ENCODE measurements around the gene FAM162B. TPM values are rescaled to one million over a fixed set of nuclear protein-coding genes. Genes with fewer than 3 reads are reported as not detected.

Gene FAM162B
- total RNA-seq = 1 to 10 TPM; 1.4 to 4.8 TPM

GRCh38 chr6:116764961-116765841, at the start of gene FAM162B:
Gene FAM162B, minus strand, starts transcription at chr6:116765719. Its CDS starts 143 bp downstream, at chr6:116765576.
- peaks cover 0 to 8% of the 10 kb centered on the region in 2 donors for H3K27me3 ChIP-seq
- H3K27ac ChIP-seq = peak within 1 kb of the TSS in 1 of 2 donors; percentile 54
- peak within 1 kb of the TSS; percentile 35 to 56 for H3K4me3 ChIP-seq
- no peaks in the 10 kb centered on the region for H3K36me3 ChIP-seq
- no peak for DNase-seq (ENCODE audit: low spot score)
- H3K9me3 ChIP-seq = no peaks in the 10 kb centered on the region
- no peak for TF ChIP-seq CTCF (IDR thresholded peaks at IDR 0.05)
- peaks cover 0 to 17% of the 10 kb centered on the region in 2 donors for H3K4me1 ChIP-seq

GRCh38 chr6:116812051-116812650, 46.6 kb upstream of the FAM162B start:
- no peak for DNase-seq (ENCODE audit: low spot score)
- no peak overlapping the region for H3K27ac ChIP-seq
- no peaks in the 10 kb centered on the region for H3K36me3 ChIP-seq
- H3K4me3 ChIP-seq = no peak overlapping the region
- no peaks in the 10 kb centered on the region for H3K4me1 ChIP-seq
- TF ChIP-seq CTCF (IDR thresholded peaks at IDR 0.05) = no peak
- no peaks in the 10 kb centered on the region for H3K27me3 ChIP-seq
- peaks cover 0 to 26% of the 10 kb centered on the region in 2 donors for H3K9me3 ChIP-seq

- H3K27me3 ChIP-seq = no peaks in the 10 kb centered on the region
- DNase-seq (ENCODE audit: low spot score) = no peak
- no peak for TF ChIP-seq CTCF (IDR thresholded peaks at IDR 0.05)
- H3K27ac ChIP-seq = no peak overlapping the region
- H3K4me3 ChIP-seq = no peak overlapping the region
- no peaks in the 10 kb centered on the region for H3K9me3 ChIP-seq
- H3K36me3 ChIP-seq = no peaks in the 10 kb centered on the region
- H3K4me1 ChIP-seq = no peaks in the 10 kb centered on the region
Measured at GRCh38 chr6:116801971-116802370, 36.5 kb upstream of the FAM162B start.

- Histone ChIP-seq H3K4me1 (no peaks in the 10 kb centered on the region), H3K9me3 (no peaks in the 10 kb centered on the region), H3K4me3 (no peak overlapping the region), H3K27me3 (no peaks in the 10 kb centered on the region), H3K27ac (no peak overlapping the region), H3K36me3 (no peaks in the 10 kb centered on the region)
- no peak for TF ChIP-seq CTCF (IDR thresholded peaks at IDR 0.05)
- DNase-seq (ENCODE audit: low spot score) = no peak
Measured at GRCh38 chr6:116799945-116800344, 34.4 kb upstream of the FAM162B start.

- Histone ChIP-seq H3K27ac (no peak overlapping the region), H3K9me3 (no peaks in the 10 kb centered on the region), H3K36me3 (no peaks in the 10 kb centered on the region), H3K4me1 (no peaks in the 10 kb centered on the region), H3K4me3 (no peak overlapping the region), H3K27me3 (no peaks in the 10 kb centered on the region)
- TF ChIP-seq CTCF (IDR thresholded peaks at IDR 0.05) = no peak
- DNase-seq (ENCODE audit: low spot score) = no peak
Measured at GRCh38 chr6:116797585-116797984, 32.1 kb upstream of the FAM162B start.
